Ovary (tissue), 3 donors: ENCODE data around the gene FANK1.

Source experiments
- POLR2A ChIP-seq: fragments of 450-650 bp; IDR thresholded peaks from one replicate; pipeline ENCODE4 v1.6.1; 2017; ENCODE audit warnings: antibody characterized with exemption, mild to moderate bottlenecking, moderate library complexity
- TF ChIP-seq, protein P1 (sequence below), 3 donors: fragments of 450-650 bp in 2 of 3; fragments of 200-600 bp in 1 of 3; IDR thresholded peaks; one replicate each; pipeline versions ENCODE4 v1.5.1 to v1.8.0; 2016 to 2022; ENCODE audit warnings: antibody characterized with exemption in 3 of 3, mild to moderate bottlenecking in 1 of 3
- donor health status: DM: no; HTN: no; CAD: no.

DNA sequence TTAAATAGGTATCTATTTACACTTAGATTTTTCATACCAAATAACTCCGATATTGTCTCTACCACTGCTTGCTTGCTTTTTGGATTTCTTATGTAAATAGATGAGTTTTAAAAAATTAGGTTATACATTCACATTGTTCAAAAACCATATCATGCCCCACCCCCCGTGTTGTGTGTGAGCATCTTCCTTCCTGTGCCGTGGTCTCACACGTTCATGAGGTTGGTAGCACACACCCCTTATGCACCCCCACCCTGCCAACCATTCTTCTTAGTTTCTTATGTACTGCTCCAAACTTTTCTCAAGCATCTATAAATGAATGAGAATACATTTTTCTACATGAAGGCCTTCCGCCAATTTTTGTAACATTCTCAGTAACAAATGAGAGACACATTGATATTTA is 115.6 kb downstream of the FANK1 start:
- TF ChIP-seq, protein P1, sequence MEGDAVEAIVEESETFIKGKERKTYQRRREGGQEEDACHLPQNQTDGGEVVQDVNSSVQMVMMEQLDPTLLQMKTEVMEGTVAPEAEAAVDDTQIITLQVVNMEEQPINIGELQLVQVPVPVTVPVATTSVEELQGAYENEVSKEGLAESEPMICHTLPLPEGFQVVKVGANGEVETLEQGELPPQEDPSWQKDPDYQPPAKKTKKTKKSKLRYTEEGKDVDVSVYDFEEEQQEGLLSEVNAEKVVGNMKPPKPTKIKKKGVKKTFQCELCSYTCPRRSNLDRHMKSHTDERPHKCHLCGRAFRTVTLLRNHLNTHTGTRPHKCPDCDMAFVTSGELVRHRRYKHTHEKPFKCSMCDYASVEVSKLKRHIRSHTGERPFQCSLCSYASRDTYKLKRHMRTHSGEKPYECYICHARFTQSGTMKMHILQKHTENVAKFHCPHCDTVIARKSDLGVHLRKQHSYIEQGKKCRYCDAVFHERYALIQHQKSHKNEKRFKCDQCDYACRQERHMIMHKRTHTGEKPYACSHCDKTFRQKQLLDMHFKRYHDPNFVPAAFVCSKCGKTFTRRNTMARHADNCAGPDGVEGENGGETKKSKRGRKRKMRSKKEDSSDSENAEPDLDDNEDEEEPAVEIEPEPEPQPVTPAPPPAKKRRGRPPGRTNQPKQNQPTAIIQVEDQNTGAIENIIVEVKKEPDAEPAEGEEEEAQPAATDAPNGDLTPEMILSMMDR (IDR thresholded peaks at IDR 0.05), result no peak
- no peak for TF ChIP-seq POLR2A
